ENCODE results near the gene SLC24A4. TPM values are rescaled to one million over a fixed set of nuclear protein-coding genes. Genes with fewer than 3 reads are reported as not detected.

SLC24A4 gene
- total and polyA plus RNA-seq, 3 donors from 2014 or later: 3.6 to 10.6 (median 8.5) TPM

DNA sequence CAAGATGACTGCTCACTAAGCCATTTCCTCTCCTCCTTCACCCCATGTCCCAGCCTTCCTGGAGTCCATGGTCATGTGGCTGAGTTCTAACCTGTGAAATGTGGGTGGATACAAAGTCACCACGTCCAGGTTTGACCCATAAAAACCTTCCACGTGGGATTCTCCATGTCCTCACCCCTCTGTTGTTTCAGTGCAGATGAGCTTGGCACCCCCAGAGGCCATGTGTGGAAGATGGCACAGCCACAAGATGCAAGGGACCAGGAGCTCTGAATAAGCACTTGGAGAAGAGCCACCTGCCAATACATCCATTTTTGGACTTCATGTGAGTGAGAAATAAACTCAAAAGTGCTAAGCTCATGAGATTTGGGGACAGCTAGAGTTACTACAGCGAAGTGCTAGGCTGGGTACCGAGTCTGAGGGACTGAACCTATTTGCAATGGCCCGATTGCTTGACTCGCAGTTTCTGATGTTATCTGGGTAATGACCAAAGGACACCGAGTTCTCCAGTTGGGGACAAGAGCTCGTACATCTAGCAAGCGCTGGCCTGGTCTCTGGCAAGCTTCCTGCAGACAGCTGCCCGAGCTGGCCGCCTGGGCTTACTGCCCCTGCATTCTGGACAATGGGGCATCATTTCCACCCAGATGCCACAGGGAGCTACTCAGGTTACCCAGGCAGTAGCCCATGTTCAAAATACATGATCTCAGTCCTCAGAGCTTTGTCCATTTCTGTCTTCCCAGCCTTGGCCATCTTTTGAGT is 7.7 kb upstream of the SLC24A4 start:
- 74 to 85% methylated on average over 7 to 11 of the region's 11 CpGs for WGBS, 2 donors
- no peaks in the 10 kb centered on the region for H3K4me1 ChIP-seq
- no peaks in the 10 kb centered on the region for H3K27me3 ChIP-seq
- H3K9me3 ChIP-seq: no peaks in the 10 kb centered on the region
- DNase-seq: no peak
- intact Hi-C loops (cut with DNase I; ENCODE audit: low total_unique reads): no loop called here
- no peak overlapping the region for H3K4me3 ChIP-seq
- no peak overlapping the region for H3K27ac ChIP-seq
- TF ChIP-seq POLR2A (IDR thresholded peaks at IDR 0.05) (no peak), CTCF (IDR thresholded peaks at IDR 0.05) (no peak)
- no peaks in the 10 kb centered on the region for H3K36me3 ChIP-seq (ENCODE audit: low read depth, missing control alignments)

DNA sequence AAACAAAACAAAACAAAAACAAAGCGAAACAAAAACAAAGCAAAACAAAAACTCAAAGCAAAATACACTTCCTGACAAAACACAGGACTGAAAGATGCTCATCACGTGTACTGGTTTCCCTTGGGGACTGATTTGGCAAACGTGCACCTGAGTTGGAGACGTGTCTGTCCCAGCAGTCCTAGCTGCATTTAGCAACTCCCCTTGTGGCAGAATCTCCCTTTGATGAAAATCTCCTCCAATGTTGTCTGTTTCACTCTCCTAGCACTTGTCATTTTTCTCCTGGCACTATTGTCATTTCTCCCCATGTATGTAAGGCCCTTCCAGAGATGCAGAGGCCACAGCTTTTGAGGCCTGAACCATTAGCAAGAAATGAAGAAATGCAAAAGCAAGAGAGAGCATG is 6.8 kb upstream of the SLC24A4 start:
- Histone ChIP-seq H3K4me1 (no peaks in the 10 kb centered on the region), H3K9me3 (no peaks in the 10 kb centered on the region), H3K27me3 (no peaks in the 10 kb centered on the region), H3K36me3 (ENCODE audit: low read depth, missing control alignments) (no peaks in the 10 kb centered on the region), H3K27ac (no peak overlapping the region), H3K4me3 (no peak overlapping the region)
- TF ChIP-seq CTCF (IDR thresholded peaks at IDR 0.05) (no peak), POLR2A (IDR thresholded peaks at IDR 0.05) (no peak)
- no peak for DNase-seq
- intact Hi-C loops (cut with DNase I; ENCODE audit: low total_unique reads): no loop called here
- 36 to 50% methylated on average over 4 of the region's 4 CpGs for WGBS, 2 donors

- TF ChIP-seq CTCF (IDR thresholded peaks at IDR 0.05): no peak
- no peak for TF ChIP-seq POLR2A (IDR thresholded peaks at IDR 0.05)
- 92 to 94% methylated on average over 6 of the region's 6 CpGs for WGBS, 2 donors
- Histone ChIP-seq H3K36me3 (ENCODE audit: low read depth, missing control alignments) (no peaks in the 10 kb centered on the region), H3K27ac (no peak overlapping the region), H3K4me1 (no peaks in the 10 kb centered on the region), H3K27me3 (no peaks in the 10 kb centered on the region), H3K4me3 (no peak overlapping the region), H3K9me3 (no peaks in the 10 kb centered on the region)
- intact Hi-C loops (cut with DNase I; ENCODE audit: low total_unique reads): no loop called here
- DNase-seq: no peak
Measured at GRCh38 chr14:92316937-92317336, 6.0 kb upstream of the SLC24A4 start.

GRCh38 chr14:92317511-92317910 is 5.5 kb upstream of the SLC24A4 start:
- intact Hi-C loops (cut with DNase I; ENCODE audit: low total_unique reads): no loop called here

More at GRCh38 chr14:92317511-92317910, 5.5 kb upstream of the SLC24A4 start:
- no peaks in the 10 kb centered on the region for H3K4me1 ChIP-seq
- no peaks in the 10 kb centered on the region for H3K36me3 ChIP-seq (ENCODE audit: low read depth, missing control alignments)
- no peak overlapping the region for H3K4me3 ChIP-seq
- no peak for DNase-seq
- H3K27me3 ChIP-seq: no peaks in the 10 kb centered on the region
- no peaks in the 10 kb centered on the region for H3K9me3 ChIP-seq
- H3K27ac ChIP-seq: no peak overlapping the region
- TF ChIP-seq POLR2A (IDR thresholded peaks at IDR 0.05) (no peak), CTCF (IDR thresholded peaks at IDR 0.05) (no peak)
- 61 to 73% methylated on average over 5 of the region's 5 CpGs for WGBS, 2 donors

Data from testis (tissue), 3 donors.